Right atrium auricular region (tissue), 2 donors: ENCODE data around the gene LRCH1. TPM values are rescaled to one million over a fixed set of nuclear protein-coding genes. Genes with fewer than 3 reads are reported as not detected.

Experiments used
- DNase-seq: peaks from one replicate; pipeline ENCODE4 v3.0.0-alpha.2; 2019; ENCODE audit warnings: low spot score
- H3K27ac ChIP-seq, 2 donors: fragments of 200-600 bp; sonication (generic); 1 replicate in 1 of 2; 2 replicates in 1 of 2; pipeline ENCODE4 v1.5.1; 2016 to 2019
- H3K27me3 ChIP-seq, 2 donors: fragments of 200-600 bp; sonication (generic); one replicate each; pipeline versions ENCODE4 v1.5.1 to v1.6.0; 2017 to 2019
- H3K36me3 ChIP-seq: fragments of 200-600 bp; sonication (generic); one replicate; pipeline ENCODE4 v1.5.1; 2016
- H3K4me1 ChIP-seq, 2 donors: fragments of 200-600 bp; sonication (generic); one replicate each; pipeline versions ENCODE4 v1.5.1 to v1.6.0; 2017 to 2019
- H3K4me3 ChIP-seq, 2 donors: fragments of 200-600 bp; sonication (generic); 1 replicate in 1 of 2; 2 replicates in 1 of 2; pipeline ENCODE4 v1.5.1; 2017 to 2019; ENCODE audit warnings: mild to moderate bottlenecking in 1 of 2, moderate library complexity in 1 of 2
- H3K9me3 ChIP-seq, 2 donors: fragments of 200-600 bp; sonication (generic); one replicate each; pipeline ENCODE4 v1.5.1; 2019
- total RNA-seq, 2 donors: library from RNA; depleted of rRNA; stranded (reverse); fragments of >200 nt; gene quantifications; one replicate each; pipeline ENCODE4 v1.1.0, GENCODE V29; 2016
- TF ChIP-seq, protein P1 (sequence below), 2 donors: fragments of 200-600 bp; sonication (generic); IDR thresholded peaks; one replicate each; pipeline ENCODE4 v1.5.1; 2019; ENCODE audit warnings: antibody characterized with exemption in 2 of 2

The LRCH1 gene
- total RNA-seq, 2 donors from 2014 or later, result 6.9 to 10.9 TPM

- Histone ChIP-seq H3K27me3 (no peaks in the 10 kb centered on the region), H3K9me3 (no peaks in the 10 kb centered on the region), H3K36me3 (no peaks in the 10 kb centered on the region), H3K4me1 (peaks cover 0 to 40% of the 10 kb centered on the region in 2 donors), H3K4me3 (no peak overlapping the region), H3K27ac (peak overlapping the region; percentile 35 to 73)
- DNase-seq, result no peak
- TF ChIP-seq, protein P1, sequence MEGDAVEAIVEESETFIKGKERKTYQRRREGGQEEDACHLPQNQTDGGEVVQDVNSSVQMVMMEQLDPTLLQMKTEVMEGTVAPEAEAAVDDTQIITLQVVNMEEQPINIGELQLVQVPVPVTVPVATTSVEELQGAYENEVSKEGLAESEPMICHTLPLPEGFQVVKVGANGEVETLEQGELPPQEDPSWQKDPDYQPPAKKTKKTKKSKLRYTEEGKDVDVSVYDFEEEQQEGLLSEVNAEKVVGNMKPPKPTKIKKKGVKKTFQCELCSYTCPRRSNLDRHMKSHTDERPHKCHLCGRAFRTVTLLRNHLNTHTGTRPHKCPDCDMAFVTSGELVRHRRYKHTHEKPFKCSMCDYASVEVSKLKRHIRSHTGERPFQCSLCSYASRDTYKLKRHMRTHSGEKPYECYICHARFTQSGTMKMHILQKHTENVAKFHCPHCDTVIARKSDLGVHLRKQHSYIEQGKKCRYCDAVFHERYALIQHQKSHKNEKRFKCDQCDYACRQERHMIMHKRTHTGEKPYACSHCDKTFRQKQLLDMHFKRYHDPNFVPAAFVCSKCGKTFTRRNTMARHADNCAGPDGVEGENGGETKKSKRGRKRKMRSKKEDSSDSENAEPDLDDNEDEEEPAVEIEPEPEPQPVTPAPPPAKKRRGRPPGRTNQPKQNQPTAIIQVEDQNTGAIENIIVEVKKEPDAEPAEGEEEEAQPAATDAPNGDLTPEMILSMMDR (IDR thresholded peaks at IDR 0.05), result no peak
Observed at GRCh38 chr13:46654951-46655350, 102.0 kb downstream of the LRCH1 start.

GRCh38 chr13:46655377-46656180 is 102.6 kb downstream of the LRCH1 start:
- DNase-seq, result no peak
- TF ChIP-seq, protein P1 (IDR thresholded peaks at IDR 0.05), result no peak
- Histone ChIP-seq H3K27ac (peak overlapping the region; percentile 35 to 73), H3K36me3 (no peaks in the 10 kb centered on the region), H3K9me3 (no peaks in the 10 kb centered on the region), H3K4me1 (peaks cover 0 to 37% of the 10 kb centered on the region in 2 donors), H3K27me3 (no peaks in the 10 kb centered on the region), H3K4me3 (no peak overlapping the region)

GRCh38 chr13:46656786-46657185 is 103.8 kb downstream of the LRCH1 start:
- TF ChIP-seq, protein P1 (IDR thresholded peaks at IDR 0.05), result no peak
- no peaks in the 10 kb centered on the region for H3K27me3 ChIP-seq
- H3K4me3 ChIP-seq, result no peak overlapping the region
- H3K36me3 ChIP-seq, result no peaks in the 10 kb centered on the region
- H3K27ac ChIP-seq, result peak overlapping the region; percentile 35 to 73
- no peaks in the 10 kb centered on the region for H3K9me3 ChIP-seq
- no peak for DNase-seq
- H3K4me1 ChIP-seq, result peaks cover 0 to 37% of the 10 kb centered on the region in 2 donors

GRCh38 chr13:46659413-46660065 is 106.6 kb downstream of the LRCH1 start:
- Histone ChIP-seq H3K36me3 (no peaks in the 10 kb centered on the region), H3K27ac (no peak overlapping the region), H3K4me3 (no peak overlapping the region), H3K9me3 (no peaks in the 10 kb centered on the region), H3K4me1 (peaks cover 0 to 32% of the 10 kb centered on the region in 2 donors), H3K27me3 (no peaks in the 10 kb centered on the region)
- no peak for DNase-seq
- TF ChIP-seq, protein P1 (IDR thresholded peaks at IDR 0.05), result no peak

DNA sequence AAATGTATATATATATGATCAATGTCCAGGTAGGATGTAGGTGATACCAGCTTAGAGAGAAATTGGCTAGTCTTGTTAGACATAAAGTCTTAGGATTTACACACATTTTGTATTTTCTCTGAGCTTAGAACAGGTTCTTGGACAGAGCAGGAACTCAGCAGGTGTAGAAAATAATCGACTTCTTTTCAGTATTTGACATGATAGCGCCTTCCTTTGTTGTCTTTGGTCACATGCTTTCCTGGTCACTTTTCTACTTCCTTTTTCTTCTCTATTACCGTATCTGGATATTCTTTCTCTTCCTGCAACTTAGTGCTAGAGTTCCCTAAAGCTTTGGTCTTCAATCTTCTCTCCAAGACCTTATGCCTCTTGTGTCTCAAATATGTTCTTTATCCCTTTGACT is 107.4 kb downstream of the LRCH1 start:
- H3K36me3 ChIP-seq, result no peaks in the 10 kb centered on the region
- no peak overlapping the region for H3K27ac ChIP-seq
- TF ChIP-seq, protein P1 (IDR thresholded peaks at IDR 0.05), result no peak
- no peaks in the 10 kb centered on the region for H3K9me3 ChIP-seq
- no peak overlapping the region for H3K4me3 ChIP-seq
- H3K27me3 ChIP-seq, result no peaks in the 10 kb centered on the region
- peaks cover 0 to 27% of the 10 kb centered on the region in 2 donors for H3K4me1 ChIP-seq
- no peak for DNase-seq
